HG03571 (cell line): ENCODE results near the gene TBC1D1.

Experiments used
- ATAC-seq: cut with Tn5 transposase; IDR thresholded peaks from one replicate; pipeline ENCODE4 v1.9.1; 2021; ENCODE audit not compliant: unreplicated experiment

Gene TBC1D1

DNA sequence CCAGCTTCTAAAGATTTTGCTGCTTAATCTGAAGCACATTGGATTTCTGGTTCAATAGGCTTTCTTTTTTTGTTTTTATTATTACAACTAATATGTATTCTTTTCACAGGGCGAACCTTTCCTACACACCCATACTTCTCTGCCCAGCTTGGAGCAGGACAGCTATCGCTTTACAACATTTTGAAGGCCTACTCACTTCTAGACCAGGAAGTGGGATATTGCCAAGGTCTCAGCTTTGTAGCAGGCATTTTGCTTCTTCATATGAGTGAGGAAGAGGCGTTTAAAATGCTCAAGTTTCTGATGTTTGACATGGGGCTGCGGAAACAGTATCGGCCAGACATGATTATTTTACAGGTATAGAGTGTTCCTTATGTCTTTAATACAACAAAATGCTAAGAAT, 224.7 kb downstream of the TBC1D1 start:
- no peak for ATAC-seq

DNA sequence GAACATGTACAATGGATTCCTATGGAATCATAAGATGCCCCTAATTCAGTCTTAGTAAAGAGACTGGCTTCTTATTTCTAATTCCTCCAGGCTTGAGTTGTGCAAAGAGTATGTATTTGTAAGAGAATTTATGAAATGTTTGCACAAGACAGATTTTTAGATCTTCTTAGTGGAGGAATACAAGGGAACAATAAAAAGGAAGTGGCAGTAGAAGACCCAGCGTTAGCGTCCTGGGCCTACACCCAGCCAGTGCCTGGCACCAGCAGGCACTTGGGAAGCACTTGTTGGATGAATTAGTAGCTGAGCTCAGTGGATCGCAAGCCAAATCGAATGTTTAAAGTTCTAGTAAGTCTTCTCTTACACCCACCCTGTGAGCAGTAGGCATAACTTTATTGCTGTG, 226.7 kb downstream of the TBC1D1 start:
- no peak for ATAC-seq

DNA sequence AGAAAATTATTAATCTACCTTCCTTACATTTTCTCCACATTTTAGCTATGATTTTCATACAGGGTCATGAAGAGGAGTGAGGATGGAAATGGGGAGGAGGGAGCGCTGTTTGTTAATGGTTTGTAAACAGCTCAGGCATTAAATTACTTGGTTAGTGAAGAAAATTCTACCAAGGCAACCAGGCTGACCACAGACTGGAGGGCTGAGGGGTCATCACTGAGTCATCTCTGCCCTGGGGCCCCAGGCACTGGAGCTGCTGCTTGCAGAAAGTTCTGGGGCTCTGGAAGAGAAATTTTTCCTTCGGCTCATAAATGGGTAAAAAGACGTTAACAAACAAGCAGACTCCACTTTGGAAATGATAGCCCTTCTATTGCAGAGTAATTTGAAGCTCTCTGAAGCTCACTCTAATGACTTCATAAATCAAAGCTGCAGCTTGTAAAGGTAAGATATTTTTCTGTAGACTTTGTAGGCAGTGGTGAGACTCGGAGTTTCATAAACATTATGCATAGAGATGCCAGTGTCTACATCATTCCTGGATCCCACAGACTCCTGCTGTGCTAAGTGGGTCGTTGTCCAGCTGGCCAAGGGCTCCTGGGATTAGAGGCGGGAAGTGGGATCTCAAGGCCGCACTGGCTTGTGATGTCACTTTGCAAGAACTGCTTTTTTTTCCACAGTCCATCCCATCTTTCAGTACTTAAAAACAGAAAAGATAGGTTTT, 228.9 kb downstream of the TBC1D1 start:
- ATAC-seq = no peak

DNA sequence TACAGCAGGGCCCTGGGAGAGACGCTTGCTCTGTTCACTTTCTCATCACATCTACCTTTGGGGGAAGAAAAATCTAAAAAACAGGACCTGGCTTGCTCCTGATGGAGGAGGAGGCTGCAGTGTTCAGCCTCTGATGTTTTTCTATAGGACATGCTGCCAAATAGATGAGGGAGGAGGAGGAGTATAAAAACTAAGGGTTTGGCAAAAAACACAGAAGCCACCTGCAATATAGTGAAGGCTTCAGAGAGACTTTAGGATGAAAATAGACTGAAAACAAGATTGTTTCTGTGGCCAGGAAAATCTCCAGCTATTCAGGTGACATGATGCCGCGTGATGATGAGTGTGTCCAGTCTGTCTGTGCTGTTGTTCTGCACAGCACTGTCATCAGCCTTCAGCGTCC, 229.9 kb downstream of the TBC1D1 start:
- ATAC-seq = no peak

DNA sequence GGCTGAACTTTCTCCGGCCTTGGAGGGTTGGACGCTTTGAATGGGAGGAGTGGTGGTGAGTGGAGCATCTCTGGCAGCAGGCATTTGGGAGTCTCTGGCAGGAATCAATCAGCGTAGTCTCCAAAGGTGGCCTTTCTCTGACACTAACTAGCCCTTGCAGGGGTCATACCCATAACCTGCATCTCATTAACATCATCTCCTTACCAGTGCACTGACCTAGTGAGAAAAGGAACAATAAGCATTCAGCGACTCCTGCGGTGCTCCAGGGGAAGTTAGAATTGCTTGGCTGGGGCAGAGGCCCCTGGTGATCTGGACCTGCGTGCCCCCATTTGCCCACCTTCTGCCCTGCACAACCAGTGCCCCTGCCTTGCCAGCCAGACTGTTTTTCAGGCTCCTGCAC, 231.2 kb downstream of the TBC1D1 start:
- ATAC-seq = no peak

DNA sequence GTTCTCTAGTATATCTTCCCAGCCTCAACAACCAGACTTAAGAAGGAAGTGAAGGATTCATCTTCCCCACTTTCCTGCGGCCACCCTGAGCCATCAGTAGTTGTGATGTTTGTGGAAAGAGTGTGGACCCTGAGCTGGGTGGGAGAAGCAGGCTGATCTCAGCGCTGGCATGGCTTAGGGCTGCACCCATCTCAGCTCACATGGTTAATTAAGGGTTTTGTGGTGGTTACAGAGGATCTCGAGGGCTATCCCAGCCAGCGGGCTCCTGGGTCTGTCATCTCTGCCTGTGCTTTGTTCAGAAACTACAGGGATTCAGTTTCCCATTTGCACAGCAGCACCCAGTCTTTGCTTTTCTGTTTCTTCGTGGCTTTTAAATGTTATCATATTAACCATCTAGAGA, 232.7 kb downstream of the TBC1D1 start:
- no peak for ATAC-seq

DNA sequence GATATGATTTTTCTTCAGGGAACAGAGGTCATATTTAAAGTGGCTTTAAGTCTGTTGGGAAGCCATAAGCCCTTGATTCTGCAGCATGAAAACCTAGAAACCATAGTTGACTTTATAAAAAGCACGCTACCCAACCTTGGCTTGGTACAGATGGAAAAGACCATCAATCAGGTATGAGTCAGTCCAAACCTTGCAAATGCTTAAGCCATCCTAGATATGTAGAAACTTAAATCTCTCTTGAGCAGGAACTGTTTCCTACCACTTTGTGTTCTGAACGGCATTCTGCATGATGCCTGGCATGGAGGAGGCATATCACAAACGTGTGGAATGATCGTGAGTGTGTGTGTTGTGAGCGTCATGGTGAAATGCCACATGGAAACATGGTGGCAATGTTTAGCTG, 234.1 kb downstream of the TBC1D1 start:
- no peak for ATAC-seq

DNA sequence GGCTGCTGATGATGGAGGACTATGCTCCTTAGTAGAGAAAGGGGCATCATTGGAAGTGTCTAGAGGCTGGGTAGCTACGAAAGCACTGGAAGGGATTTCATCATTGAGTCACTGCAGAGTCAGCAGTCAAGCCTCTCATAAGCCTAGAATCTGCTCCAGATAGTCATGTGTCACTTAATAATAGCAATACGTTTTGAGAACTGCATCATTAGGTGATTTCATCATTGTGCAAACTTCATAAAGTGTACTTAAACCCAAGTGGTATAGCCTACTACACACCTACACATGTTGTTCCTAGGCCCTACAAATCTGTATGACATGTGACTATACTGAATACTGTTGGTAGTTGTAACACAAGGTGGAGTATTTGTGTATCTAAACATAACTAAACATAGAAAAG, 234.9 kb downstream of the TBC1D1 start:
- ATAC-seq = no peak

DNA sequence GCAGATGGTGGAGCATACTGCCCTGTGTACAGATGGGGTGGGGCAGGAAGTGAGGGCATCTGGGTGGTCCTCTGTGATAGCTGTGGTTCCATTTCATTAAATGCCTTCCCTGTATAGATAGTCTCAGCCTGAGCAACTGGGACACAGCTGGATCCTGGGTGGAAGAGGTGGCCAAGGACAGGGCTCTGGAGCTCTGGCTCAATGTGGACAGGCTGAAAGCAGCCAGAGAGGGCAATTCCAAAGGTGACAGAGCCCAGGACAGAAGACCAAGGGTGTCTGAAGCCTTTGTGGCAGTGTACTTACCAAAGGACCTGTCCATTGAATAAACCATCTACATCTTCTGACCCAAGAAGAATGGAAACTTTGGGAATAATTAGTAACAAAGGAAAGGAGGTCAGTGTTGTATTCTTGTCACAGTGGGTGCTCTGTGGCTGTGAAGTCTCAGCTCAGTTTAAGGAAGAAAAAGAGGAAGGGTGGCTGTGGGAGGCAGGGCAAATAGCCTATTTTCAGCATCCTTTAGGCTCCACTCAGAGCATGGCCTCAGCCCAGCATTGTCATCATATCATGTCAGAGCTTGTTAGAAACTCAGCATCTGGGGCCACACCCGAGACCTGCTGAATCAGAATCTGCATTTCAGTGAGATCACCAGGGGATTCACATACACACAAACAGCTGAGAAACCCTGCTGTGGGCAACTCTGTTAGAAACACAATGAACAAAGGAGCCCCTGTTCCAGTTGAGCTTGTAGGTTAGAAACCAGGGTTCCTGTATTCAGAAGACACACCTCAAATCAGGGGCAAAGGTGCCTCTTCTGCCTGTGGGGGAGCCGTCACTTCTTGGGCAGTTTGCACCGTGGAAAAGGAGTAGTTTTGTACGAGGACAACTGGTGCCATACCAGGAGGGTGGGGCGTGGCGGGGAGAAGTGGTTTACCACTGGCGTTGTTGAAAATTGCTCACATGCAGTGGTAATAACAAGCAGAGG, 237.9 kb downstream of the TBC1D1 start:
- ATAC-seq = no peak

DNA sequence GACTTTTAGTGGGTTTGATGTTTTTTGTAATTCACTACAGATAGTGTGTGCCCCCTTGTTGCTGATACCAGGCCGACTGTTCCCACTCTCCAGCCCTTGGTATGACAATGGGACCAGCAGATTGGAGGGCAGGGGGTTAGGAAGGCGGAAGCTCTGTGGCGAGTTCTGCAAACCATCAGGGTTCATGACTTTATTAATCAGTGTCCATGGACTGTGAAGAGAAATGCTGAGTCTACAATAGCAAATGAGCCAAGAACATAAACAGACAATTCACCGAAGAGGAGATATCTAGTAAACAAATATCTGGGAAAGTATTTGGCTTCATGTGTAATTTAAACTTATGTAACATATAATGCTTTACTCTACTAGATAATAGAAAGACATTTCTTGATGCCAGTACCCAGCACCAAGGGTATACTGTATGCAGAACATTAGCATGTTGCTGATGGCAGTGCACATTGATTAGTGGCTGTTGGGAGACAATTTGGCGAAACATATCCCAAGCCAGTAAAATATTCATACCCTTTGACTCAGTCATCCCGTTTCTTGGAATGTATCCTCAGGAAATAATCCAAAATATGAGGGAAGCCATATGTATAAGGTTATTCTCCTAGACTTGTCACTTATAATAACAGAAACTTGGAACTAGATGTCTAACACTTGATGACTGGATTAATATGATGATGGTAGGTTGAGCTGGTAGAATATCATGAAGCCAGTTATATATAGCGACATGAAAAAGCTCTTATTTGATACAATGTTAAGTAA, 238.8 kb downstream of the TBC1D1 start:
- no peak for ATAC-seq

DNA sequence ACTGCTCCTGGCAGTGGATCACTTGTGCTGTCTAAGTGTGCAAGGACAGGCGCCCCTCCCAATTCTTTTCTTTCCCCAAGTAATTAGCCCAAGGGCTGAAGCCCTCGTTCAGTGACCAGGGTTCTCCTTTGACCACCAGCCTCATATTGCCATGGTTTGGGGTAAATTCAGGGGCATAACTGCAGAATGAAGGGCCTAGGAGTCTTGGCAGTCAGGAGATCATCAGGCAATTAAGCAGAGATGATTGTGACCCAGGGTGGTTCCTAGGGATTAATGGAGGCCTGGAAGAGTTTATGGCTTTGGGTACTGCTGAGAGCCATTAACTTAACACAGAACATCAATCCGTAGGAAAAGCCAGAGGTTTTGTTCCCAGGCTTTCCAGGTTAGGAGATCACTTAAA, 240.0 kb downstream of the TBC1D1 start:
- ATAC-seq = no peak

DNA sequence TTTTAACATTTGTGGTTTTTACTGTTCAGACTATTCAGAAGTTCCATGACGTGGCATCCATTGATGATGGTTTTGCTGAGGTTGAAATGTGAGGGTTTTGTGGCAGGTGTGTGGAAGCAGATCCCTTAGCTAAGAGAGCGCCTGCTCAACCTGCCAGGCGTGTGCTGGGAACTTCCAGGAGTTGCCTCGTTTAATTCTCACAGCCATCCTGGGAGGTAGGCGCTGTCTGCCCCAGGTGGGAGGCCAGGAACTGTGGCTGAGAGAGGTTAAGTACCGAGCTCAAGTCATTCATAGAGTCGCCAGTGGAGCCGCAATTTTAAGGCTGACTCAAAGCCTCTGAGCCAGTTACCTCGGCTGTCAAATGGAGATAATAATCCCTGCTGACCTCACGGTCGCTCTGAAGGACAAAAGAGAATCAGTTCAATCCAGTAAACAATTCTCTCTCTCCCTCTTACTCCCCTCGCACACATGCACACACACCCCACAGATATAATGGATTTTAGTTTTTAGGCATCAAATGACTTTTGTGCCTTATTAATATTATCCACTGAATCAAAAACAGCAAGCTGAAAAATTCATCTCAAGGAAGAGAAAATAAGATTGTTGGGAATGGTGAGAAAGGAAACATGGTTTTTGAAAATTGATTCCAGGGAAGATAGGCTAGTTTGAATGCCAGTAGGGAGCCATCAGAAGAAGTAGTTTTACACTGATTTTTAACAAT, 240.6 kb downstream of the TBC1D1 start:
- ATAC-seq = no peak

DNA sequence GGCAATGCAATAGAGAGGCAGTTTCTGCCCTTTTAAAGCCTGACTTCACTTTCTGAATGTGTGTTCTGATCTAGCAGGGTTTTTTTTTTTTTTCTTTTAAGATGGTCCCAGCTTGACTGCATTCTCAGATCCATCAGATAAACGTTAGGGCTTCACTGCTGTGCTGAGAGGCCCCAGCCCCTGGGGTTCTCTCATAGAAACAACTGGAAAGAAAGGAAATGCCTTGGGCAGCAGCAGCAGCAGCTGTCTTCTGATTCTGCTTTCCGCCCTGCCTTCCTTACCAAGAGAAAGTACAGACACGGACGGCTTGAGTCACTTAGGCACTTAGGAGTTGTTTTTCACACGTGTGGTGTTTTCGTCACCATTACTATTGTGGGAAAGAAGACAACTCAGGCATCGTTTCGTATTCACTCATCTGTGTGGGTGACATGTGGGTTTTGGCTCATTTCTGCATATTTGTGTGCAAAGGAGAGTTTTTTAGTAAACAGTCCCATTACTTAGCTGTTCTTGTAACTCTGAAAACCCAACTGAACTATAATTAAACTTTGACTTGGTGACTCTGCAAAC, 241.3 kb downstream of the TBC1D1 start:
- ATAC-seq = peak; percentile 76

DNA sequence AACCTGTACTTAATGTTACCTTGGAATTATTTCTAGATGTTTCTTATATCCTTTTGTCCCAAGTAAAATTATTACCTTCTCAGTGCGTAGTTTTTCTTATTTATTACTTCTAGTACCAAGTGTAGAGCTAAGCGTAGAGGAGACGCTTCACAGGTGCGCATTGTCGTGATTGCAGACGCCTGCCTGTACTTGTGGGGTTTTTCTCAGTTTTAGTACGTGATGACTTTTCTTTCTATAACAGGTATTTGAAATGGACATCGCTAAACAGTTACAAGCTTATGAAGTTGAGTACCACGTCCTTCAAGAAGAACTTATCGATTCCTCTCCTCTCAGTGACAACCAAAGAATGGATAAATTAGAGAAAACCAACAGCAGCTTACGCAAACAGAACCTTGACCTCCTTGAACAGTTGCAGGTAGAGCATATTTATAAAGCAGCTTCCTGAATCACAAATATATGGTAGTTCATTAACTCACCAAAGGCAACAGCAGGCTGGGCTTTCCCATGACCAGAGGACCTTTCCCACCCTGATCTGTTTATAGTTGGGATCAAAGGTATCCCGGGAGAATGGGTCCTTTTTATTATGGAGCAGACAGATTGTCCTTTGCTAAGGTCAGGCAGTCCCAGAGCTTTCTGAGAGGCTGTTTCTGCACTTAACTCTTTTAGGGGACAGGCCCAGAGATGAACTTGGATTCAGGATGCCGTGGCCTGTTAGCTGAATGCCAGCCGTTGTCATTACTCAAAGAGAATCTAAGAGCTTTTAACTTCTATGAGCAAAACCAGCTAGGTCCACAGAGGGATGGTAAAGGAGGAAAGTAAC, 242.2 kb downstream of the TBC1D1 start:
- ATAC-seq = no peak

DNA sequence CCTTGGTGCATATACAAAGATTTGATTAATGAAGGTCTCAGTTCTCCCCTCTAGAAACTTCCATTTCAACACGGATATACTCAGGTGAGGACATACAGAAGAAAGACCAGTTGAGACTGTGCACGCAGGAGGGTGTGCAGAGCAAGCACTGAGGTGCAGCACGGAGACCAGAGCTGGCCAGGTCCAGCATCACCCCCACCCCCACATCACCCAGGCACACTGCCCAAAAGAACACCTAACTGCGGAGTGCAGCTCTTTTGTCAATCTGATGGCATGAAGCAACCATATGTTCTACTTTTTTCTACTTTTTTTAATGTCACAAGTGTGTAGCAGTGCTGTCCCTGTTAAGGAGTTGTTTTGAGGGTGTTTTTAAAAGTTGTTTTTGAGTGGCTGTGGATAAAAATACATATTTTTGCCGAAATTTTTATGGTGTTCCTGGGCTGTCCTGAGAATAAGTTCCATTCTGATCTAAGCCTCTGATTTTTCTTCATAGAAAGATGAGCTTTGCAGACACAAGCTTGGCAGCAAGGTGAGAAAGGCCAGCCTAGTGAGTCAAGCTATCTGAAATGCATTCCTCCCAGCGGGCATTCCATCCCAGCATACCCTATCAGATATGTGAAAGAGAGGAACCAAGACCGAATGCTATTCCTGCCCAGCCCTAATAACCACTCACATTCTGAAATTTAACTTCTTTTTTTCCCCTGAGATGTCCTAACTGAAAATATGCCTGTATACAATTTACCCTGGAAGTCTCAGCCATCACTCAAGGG, 243.0 kb downstream of the TBC1D1 start:
- ATAC-seq = no peak

DNA sequence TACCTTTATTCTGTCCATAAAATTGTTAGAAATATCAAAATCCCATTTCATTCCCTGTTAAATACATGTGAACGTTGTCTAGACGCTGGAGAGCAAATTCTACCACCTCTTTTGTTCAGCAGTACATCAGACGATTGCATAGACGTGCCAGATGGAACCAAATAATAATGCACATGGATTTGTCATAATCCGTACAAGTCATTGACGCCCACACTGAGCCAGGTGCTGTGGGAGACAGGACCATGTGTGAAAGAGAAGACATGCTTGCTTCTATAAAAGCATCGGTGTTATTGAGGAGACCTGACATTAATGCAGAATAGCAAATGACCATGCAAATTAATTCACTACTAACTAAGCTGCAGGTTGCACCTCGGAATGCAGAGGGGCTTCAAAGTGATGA, 244.3 kb downstream of the TBC1D1 start:
- no peak for ATAC-seq

DNA sequence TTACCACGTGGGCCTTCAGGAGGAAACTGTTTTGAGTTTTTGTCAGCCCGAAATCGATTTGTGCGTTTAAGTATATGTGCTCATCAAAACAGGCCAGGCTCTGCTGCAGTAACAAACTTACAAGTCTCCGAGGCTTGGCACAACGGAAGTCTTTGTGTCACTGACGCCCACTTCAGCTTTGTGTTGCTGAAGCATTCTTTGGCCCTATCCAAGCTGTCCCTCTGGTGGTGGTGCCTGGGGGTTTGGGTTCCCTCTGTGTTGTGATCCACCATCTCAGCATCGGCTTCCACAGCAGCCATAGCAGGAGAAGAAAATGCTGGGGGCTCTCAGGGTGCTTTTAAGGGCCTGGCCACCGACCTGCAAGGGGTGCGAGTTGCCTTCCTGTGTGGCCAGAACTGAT, 245.7 kb downstream of the TBC1D1 start:
- no peak for ATAC-seq

DNA sequence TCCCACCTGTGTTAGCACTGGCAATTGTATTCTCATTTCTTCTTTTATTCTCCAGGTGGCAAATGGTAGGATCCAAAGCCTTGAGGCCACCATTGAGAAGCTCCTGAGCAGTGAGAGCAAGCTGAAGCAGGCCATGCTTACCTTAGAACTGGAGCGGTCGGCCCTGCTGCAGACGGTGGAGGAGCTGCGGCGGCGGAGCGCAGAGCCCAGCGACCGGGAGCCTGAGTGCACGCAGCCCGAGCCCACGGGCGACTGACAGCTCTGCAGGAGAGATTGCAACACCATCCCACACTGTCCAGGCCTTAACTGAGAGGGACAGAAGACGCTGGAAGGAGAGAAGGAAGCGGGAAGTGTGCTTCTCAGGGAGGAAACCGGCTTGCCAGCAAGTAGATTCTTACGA, 246.2 kb downstream of the TBC1D1 start:
- ATAC-seq = no peak

DNA sequence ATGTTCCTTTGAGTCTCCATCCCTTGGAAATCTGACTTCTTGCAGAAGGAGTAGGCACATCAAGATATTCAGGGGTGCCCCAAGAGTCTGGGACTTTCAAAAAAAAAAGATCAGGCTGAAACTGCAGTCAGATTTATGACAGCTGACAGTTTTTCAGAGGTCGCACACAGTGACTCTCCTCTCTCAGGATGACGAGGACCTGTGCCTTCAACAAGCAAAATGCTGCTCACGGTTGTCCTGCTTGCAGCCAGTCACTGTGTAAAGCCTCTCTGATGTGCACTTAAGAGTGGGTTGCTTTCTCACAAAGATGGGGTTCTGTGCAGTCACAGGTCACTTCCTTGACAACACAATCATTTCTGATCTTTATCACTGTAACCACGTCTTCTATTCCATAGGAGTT, 247.5 kb downstream of the TBC1D1 start:
- no peak for ATAC-seq
